Measurements from ENCODE around the gene PIGW. TPM values are rescaled to one million over a fixed set of nuclear protein-coding genes. Genes with fewer than 3 reads are reported as not detected.

Gene PIGW
- total and polyA plus RNA-seq, 2 of the 8 experiments (the other 6 are each of a cell fraction or from before 2014, with no cell fraction given): 12.1 to 28.9 TPM

GRCh38 chr17:36534840-36535668 lies at the start of gene PIGW, which contains the start of gene MYO19 (continued):
- TF ChIP-seq E2F6 (IDR thresholded peaks at IDR 0.05): peak; percentile 63

All from H1 (cell line).